HPDE6-E6E7 (cell line): ENCODE results near the gene FBXO42.

Experiments
- DNase-seq: peaks from one replicate; pipeline ENCODE4 v3.0.0; 2011; ENCODE audit warnings: missing footprints; ENCODE audit errors: extremely low spot score

Gene FBXO42

GRCh38 chr1:16205891-16206546 lies 146.3 kb downstream of the FBXO42 start:
- DNase-seq: no peak

DNA sequence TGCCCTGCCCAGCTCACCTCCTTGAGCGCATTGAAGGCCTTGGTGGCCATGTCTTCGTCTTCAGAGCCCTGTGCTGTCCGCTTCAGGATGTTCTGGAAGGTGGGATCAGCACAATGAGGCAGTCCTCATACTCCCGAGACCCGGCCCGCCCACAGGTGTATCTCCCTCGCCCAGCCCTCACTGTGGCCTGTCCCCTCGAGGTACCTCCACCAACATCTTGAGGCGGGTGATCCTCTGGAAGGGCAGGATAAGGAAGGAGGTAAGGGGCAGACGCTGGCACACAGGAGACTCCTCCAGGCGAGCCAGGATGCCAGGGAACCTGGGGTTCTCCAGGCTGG lies 147.0 kb downstream of the FBXO42 start:
- no peak for DNase-seq

GRCh38 chr1:16204634-16205333 lies 147.5 kb downstream of the FBXO42 start:
- DNase-seq: no peak

DNA sequence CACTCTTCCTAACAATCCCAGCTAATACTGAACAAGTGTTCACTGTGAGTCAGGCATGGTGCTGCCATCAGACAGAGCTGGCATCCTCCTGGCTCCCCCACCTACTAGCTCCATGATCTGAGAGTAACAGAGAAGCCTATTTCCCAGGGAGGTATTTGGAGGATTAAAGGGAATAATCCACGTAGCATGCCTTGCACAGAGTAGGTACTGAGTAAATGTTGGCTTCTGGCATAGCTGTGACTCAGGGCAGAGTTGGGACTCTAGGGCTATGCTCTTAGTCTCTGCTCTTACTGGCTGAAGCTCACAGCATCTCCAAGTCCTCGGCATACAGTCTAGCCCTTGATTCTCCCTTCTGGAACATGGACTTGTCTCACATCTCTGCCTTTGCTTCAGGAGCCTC lies 148.1 kb downstream of the FBXO42 start:
- no peak for DNase-seq

GRCh38 chr1:16203550-16203949 lies 148.7 kb downstream of the FBXO42 start:
- DNase-seq: no peak

- DNase-seq: no peak
These were observed 149.7 kb downstream of the FBXO42 start for GRCh38 chr1:16202281-16203210.

DNA sequence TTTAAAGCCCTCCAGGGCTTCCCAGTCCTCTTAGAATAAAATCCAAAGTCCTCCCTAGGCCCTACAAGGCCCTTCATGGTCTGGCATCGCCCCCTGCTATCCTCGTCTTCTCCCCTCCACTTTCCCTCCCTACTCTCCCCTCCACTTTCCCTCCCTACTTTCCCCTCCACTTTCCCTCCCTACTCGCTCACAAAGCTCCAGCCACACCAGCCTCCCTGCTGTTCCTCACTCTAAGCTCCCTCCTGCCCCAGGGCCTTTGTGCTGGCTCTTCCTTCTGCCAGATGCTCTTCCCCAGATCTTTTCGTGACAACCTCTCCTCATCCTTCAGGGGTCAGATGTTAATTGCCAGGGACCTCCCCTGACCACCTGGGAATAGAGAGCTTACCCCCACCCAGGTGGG lies 152.6 kb downstream of the FBXO42 start:
- DNase-seq: no peak

DNA sequence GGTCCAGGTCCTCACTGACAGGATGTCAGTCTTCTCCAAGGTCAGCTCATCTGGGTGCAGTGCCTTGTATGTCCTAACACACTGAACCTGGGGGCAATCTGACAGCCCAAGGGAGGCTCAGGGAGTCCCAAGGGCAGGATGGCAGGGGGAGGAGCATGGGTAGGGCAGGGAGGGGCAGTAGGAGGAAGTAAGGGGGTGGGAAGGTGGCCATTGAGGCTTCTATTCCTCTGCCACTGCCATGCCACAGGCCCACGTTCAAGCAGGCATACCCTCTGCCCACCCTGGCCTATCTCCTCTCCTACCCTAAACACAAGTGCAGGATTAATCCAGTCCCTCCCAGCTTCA lies 153.2 kb downstream of the FBXO42 start:
- DNase-seq: no peak

DNA sequence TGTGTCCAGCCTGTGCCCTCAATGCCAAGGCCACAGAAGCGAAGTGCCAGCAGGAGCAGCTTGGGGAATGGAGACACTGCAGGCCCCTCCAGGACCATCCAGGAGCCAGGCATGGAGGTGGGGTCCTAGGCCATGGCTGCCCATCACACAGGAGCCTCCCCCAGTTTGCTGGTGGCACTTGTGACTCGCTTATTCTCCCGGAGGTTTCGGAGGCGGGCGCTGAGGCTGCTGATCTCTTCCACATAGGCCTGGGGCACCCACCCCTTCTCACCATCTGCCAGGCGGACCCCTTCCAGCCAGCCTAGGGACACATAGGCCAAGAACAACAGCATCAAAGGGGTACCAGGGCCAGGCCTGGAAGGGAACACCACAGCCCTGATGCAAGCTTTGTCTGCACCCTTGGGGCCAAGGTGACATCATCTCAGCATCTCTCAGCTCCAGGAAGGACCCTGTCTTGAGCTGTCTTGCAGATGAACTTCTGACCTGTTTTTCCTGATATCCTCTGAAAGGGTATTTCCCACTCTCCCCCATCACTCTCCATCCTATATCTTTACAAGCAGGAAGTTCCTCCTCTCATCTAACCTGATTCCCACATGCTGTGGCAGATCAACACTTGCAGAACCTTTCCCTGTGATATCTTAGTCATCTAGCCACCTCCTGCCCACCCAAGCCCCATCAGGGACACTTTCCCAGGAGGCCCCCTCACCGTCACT lies 153.7 kb downstream of the FBXO42 start:
- DNase-seq: no peak

GRCh38 chr1:16196874-16197273 lies 155.4 kb downstream of the FBXO42 start:
- DNase-seq: no peak
